GM21447 (cell line): Measurements from ENCODE around the gene CHRNA5.
"Not testable (repeated sequence)": the region's sequence is repeated elsewhere in the genome, so short reads cannot be mapped to it uniquely, and the experiment has no call there.

ENCODE experiments used
- ATAC-seq: cut with Tn5 transposase; IDR thresholded peaks from one replicate; pipeline ENCODE4 v1.9.1; 2021; ENCODE audit not compliant: unreplicated experiment

Gene CHRNA5

GRCh38 chr15:78565097-78565950 lies at the start of gene CHRNA5:
CHRNA5 (plus strand) TSS chr15:78565520; CDS start chr15:78565720, 200 bp downstream.
- ATAC-seq = peak; percentile 68

GRCh38 chr15:78520035-78520434 lies 45.3 kb upstream of the CHRNA5 start:
- ATAC-seq = not testable (repeated sequence)

- no peak for ATAC-seq
Observed at GRCh38 chr15:78524230-78524629, 41.1 kb upstream of the CHRNA5 start.

- ATAC-seq = no peak
Observed at GRCh38 chr15:78527325-78527724, 38.0 kb upstream of the CHRNA5 start.

- ATAC-seq = no peak
Observed at GRCh38 chr15:78533331-78533730, 32.0 kb upstream of the CHRNA5 start.

GRCh38 chr15:78536134-78536533 lies 29.2 kb upstream of the CHRNA5 start:
- no peak for ATAC-seq

- no peak for ATAC-seq
Observed at GRCh38 chr15:78537266-78537905, 27.9 kb upstream of the CHRNA5 start.

- ATAC-seq = no peak
Observed at GRCh38 chr15:78538358-78538757, 27.0 kb upstream of the CHRNA5 start.

GRCh38 chr15:78539464-78540140 lies 25.7 kb upstream of the CHRNA5 start:
- ATAC-seq = not testable (repeated sequence)

- peak; percentile 71 for ATAC-seq
Observed at GRCh38 chr15:78540141-78540870, 25.0 kb upstream of the CHRNA5 start, which contains the start of gene PSMA4. PSMA4 (plus strand) TSS chr15:78540444; CDS start chr15:78541928, 1,484 bp downstream.

- ATAC-seq = no peak
Observed at GRCh38 chr15:78540871-78541743, 24.2 kb upstream of the CHRNA5 start.

- no peak for ATAC-seq
Observed at GRCh38 chr15:78541744-78542034, 23.6 kb upstream of the CHRNA5 start.

GRCh38 chr15:78542647-78543046 lies 22.7 kb upstream of the CHRNA5 start:
- no peak for ATAC-seq

- no peak for ATAC-seq
Observed at GRCh38 chr15:78550194-78550593, 15.1 kb upstream of the CHRNA5 start.

GRCh38 chr15:78550815-78551214 lies 14.5 kb upstream of the CHRNA5 start:
- no peak for ATAC-seq

- ATAC-seq = no peak
Observed at GRCh38 chr15:78551902-78552301, 13.4 kb upstream of the CHRNA5 start.

GRCh38 chr15:78552597-78552996 lies 12.7 kb upstream of the CHRNA5 start:
- no peak for ATAC-seq

GRCh38 chr15:78560201-78560600 lies 5.1 kb upstream of the CHRNA5 start:
- ATAC-seq = not testable (repeated sequence)

GRCh38 chr15:78561490-78561889 lies 3.8 kb upstream of the CHRNA5 start:
- ATAC-seq = no peak

GRCh38 chr15:78563092-78563491 lies 2.2 kb upstream of the CHRNA5 start:
- no peak for ATAC-seq
